OCI-LY1 (cell line): Measurements from ENCODE around the gene SLC35A3.

ENCODE experiments used
- H2AFZ ChIP-seq: fragments of 200-600 bp; sonication (generic), shearing (Covaris generic); 2 replicates; pipeline ENCODE4 v1.6.0; 2014; ENCODE audit warnings: antibody characterized with exemption, mild to moderate bottlenecking, low read length
- H3F3A ChIP-seq: fragments of 200-600 bp; sonication (generic), shearing (Covaris generic); 2 replicates; pipeline ENCODE4 v1.6.0; 2014; ENCODE audit warnings: mild to moderate bottlenecking, antibody characterized with exemption, low read length, moderate library complexity; ENCODE audit not compliant: insufficient read depth
- H3K27ac ChIP-seq: fragments of 200-600 bp; sonication (generic); 2 replicates; pipeline ENCODE4 v1.5.1; 2014; ENCODE audit warnings: low read length, mixed run types, mild to moderate bottlenecking, low read depth; ENCODE audit not compliant: poor library complexity, severe bottlenecking
- H3K27me3 ChIP-seq: fragments of 200-600 bp; sonication (generic); 2 replicates; pipeline ENCODE4 v1.6.0; 2014; ENCODE audit warnings: antibody characterized with exemption, mild to moderate bottlenecking, low read length, moderate library complexity; ENCODE audit not compliant: insufficient read depth
- H3K36me3 ChIP-seq: fragments of 200-600 bp; sonication (generic); 2 replicates; pipeline ENCODE4 v1.6.1; 2014; ENCODE audit warnings: mild to moderate bottlenecking, antibody characterized with exemption, low read length, moderate library complexity, mixed read lengths; ENCODE audit not compliant: insufficient read depth
- H3K4me1 ChIP-seq: fragments of 200-600 bp; sonication (generic); 2 replicates; pipeline ENCODE4 v1.5.1; 2014; ENCODE audit warnings: mild to moderate bottlenecking, low read length, moderate library complexity; ENCODE audit not compliant: insufficient read depth, severe bottlenecking
- H3K4me2 ChIP-seq: fragments of 200-600 bp; sonication (generic), shearing (Covaris generic); 2 replicates; pipeline ENCODE4 v1.6.1; 2014; ENCODE audit warnings: low read length
- H3K4me3 ChIP-seq: fragments of 200-600 bp; sonication (generic); 2 replicates; pipeline ENCODE4 v1.5.1; 2014; ENCODE audit warnings: low read length, low read depth, mild to moderate bottlenecking, mixed read lengths; ENCODE audit not compliant: poor library complexity, severe bottlenecking
- H3K79me2 ChIP-seq: fragments of 200-600 bp; shearing (Covaris generic); 2 replicates; pipeline ENCODE4 v1.6.1; 2016; ENCODE audit warnings: mixed run types, low read length, mixed read lengths; ENCODE audit not compliant: insufficient read depth
- H3K9ac ChIP-seq: fragments of 200-600 bp; sonication (generic), shearing (Covaris generic); 2 replicates; pipeline ENCODE4 v1.6.1; 2014; ENCODE audit warnings: mild to moderate bottlenecking, low read length, mixed read lengths
- H3K9me2 ChIP-seq: fragments of 200-600 bp; sonication (generic), shearing (Covaris generic); 2 replicates; pipeline ENCODE4 v1.6.1; 2014; ENCODE audit warnings: low read depth, mild to moderate bottlenecking, low read length, mixed read lengths
- H3K9me3 ChIP-seq: fragments of 200-600 bp; shearing (Covaris generic); 2 replicates; pipeline ENCODE4 v1.6.1; 2014; ENCODE audit warnings: low read length, mixed read lengths
- H4K20me1 ChIP-seq: fragments of 200-600 bp; sonication (generic), shearing (Covaris generic); 2 replicates; pipeline ENCODE4 v1.6.0; 2016; ENCODE audit warnings: mild to moderate bottlenecking, low read length; ENCODE audit not compliant: insufficient read depth
- EZH2 ChIP-seq: fragments of 200-600 bp; sonication (generic), shearing (Covaris generic); IDR thresholded peaks from 2 replicates; pipeline ENCODE4 v1.8.0; 2017; ENCODE audit warnings: borderline replicate concordance, mixed run types, mild to moderate bottlenecking, antibody characterized with exemption, low read length, moderate library complexity, mixed read lengths
- TF ChIP-seq, protein P1 (sequence below): fragments of 200-600 bp; sonication (generic), shearing (Covaris generic); IDR thresholded peaks from 2 replicates; pipeline ENCODE4 v1.5.1; 2017; ENCODE audit warnings: mild to moderate bottlenecking, antibody characterized with exemption, low read length, moderate library complexity, mixed read lengths

The SLC35A3 gene

GRCh38 chr1:100023482-100023881 lies 53.7 kb downstream of the SLC35A3 start:
- Histone ChIP-seq H3K9ac (no peak overlapping the region), H3K27ac (no peak overlapping the region), H3K4me2 (no peak overlapping the region), H3K4me1 (no peaks in the 10 kb centered on the region), H2AFZ (no peak overlapping the region), H3K79me2 (no peaks in the 10 kb centered on the region), H3K27me3 (no peaks in the 10 kb centered on the region), H3K36me3 (peaks cover 3% of the 10 kb centered on the region; the same call in 1 of the 2 replicates), H3K9me3 (no peaks in the 10 kb centered on the region), H3K4me3 (no peak overlapping the region), H4K20me1 (no peaks in the 10 kb centered on the region), H3F3A (no peaks in the 10 kb centered on the region; the same call in 1 of the 2 replicates), H3K9me2 (no peaks in the 10 kb centered on the region)
- TF ChIP-seq EZH2, result no peak
- TF ChIP-seq, protein P1, sequence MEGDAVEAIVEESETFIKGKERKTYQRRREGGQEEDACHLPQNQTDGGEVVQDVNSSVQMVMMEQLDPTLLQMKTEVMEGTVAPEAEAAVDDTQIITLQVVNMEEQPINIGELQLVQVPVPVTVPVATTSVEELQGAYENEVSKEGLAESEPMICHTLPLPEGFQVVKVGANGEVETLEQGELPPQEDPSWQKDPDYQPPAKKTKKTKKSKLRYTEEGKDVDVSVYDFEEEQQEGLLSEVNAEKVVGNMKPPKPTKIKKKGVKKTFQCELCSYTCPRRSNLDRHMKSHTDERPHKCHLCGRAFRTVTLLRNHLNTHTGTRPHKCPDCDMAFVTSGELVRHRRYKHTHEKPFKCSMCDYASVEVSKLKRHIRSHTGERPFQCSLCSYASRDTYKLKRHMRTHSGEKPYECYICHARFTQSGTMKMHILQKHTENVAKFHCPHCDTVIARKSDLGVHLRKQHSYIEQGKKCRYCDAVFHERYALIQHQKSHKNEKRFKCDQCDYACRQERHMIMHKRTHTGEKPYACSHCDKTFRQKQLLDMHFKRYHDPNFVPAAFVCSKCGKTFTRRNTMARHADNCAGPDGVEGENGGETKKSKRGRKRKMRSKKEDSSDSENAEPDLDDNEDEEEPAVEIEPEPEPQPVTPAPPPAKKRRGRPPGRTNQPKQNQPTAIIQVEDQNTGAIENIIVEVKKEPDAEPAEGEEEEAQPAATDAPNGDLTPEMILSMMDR, result no peak

DNA sequence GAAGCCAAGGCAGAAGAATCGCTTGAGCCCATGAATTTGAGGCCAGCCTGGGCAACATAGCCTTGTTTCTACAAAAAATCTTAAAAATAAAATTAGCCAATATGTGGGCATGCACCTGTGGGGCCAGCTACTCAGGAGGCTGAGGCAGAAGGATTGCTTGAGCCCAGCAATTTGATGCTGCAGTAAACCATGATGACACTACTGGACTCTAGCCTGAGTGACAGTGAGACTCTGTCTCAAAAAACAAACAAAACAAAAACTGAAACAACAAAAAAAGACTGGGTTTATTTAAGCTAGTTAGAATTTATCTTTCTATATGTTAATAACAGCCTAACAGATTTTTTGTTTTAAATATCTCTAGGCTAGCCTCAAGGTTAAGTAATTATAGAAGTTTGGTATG lies 57.4 kb downstream of the SLC35A3 start:
- H3K27ac ChIP-seq, result no peak overlapping the region
- no peak overlapping the region for H2AFZ ChIP-seq
- no peaks in the 10 kb centered on the region for H3K79me2 ChIP-seq
- no peaks in the 10 kb centered on the region for H3K9me3 ChIP-seq
- H3K9me2 ChIP-seq, result no peaks in the 10 kb centered on the region
- H3K4me3 ChIP-seq, result no peak overlapping the region
- H3K9ac ChIP-seq, result no peak overlapping the region
- no peak for TF ChIP-seq EZH2
- TF ChIP-seq, protein P1, result no peak
- no peaks in the 10 kb centered on the region for H4K20me1 ChIP-seq
- H3K36me3 ChIP-seq, result peaks cover 3% of the 10 kb centered on the region; the same call in 1 of the 2 replicates
- H3F3A ChIP-seq, result no peaks in the 10 kb centered on the region; the same call in 1 of the 2 replicates
- no peaks in the 10 kb centered on the region for H3K27me3 ChIP-seq
- no peaks in the 10 kb centered on the region for H3K4me1 ChIP-seq
- no peak overlapping the region for H3K4me2 ChIP-seq

- Histone ChIP-seq H3K79me2 (no peaks in the 10 kb centered on the region), H3K9ac (no peak overlapping the region), H3K4me3 (no peak overlapping the region), H3K27me3 (no peaks in the 10 kb centered on the region), H3K4me1 (no peaks in the 10 kb centered on the region), H3K27ac (no peak overlapping the region), H3F3A (no peaks in the 10 kb centered on the region; the same call in 1 of the 2 replicates), H3K36me3 (no peaks in the 10 kb centered on the region), H2AFZ (no peak overlapping the region), H3K9me3 (no peaks in the 10 kb centered on the region), H3K9me2 (no peaks in the 10 kb centered on the region), H4K20me1 (no peaks in the 10 kb centered on the region), H3K4me2 (no peak overlapping the region)
- TF ChIP-seq EZH2, result no peak
- TF ChIP-seq, protein P1, result no peak
Observed at GRCh38 chr1:100028765-100029164, 59.0 kb downstream of the SLC35A3 start.
